ENCODE measurements around the gene ARG2.

ARG2 gene

GRCh38 chr14:67619446-67620216 lies at the start of gene ARG2:
Gene ARG2 (plus strand): TSS chr14:67619920. CDS start chr14:67619978, 58 bp downstream.
- peak; percentile 98 for DNase-seq

DNA sequence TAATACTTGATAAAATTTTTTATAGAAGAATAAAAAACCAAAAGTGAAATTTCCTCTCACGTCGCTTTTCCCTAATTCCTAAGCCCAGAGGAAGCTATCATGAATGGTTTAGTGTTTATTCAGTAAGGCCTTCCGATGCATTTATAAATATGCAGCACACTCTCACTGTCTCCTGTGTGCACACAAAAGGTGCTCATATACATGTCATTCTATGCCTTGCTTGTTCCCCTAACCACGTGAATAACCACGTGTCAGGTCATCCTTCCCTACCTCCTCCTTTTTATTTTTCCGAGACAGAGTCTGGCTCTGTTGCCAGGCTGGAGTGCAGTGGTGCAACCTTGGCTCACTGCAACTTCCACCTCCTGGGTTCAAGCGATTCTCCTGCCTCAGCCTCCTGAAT lies 49.3 kb upstream of the ARG2 start:
- no peak for DNase-seq

DNA sequence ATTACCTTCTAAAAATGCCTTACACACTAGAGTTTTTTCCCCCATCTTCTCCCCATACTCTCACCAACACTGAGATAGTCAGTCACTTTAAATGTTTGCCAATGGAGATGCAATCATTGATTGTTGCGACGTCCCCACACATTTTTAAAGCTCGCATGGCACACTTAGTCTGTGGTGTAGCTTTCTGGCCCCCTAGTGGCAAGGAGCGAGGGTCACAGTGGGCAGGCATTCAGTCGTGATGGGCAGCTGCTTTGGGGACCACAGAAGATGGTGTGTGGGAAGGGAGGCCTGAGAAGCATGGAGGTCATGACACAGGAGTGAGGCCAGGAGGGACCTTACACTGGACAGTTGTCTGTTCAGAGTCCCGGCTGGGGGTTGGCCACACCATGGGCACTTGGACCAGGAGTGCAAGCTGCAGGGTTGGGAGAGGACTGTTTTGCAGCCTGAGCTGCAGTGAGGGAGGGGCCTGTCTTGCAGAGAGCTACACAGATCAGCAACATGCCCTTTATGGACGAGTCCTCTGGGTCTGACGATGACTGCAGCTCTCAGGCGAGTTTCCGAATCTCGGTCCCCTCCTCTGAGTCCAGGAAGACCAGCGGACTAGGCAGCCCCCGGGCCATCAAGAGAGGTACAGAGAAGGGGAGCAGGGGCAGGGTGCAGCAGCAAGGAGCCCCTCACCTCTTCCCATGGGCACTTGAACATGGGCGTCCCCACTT lies 48.3 kb upstream of the ARG2 start:
- DNase-seq: peak; percentile 62

DNA sequence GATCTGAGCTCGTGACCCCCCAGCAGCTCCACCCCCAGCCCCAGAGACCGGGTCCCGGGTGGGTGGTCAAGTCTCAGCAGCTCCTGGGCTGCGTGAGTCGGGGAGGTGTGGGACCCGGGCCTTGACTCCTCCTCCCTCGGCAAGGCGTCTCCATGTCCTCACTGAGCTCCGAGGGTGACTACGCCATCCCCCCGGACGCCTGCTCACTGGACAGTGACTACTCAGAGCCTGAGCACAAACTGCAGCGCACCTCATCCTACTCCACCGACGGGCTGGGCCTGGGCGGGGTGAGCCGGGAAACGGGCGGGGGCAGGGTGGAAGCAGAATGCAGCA lies 47.8 kb upstream of the ARG2 start:
- no peak for DNase-seq

DNA sequence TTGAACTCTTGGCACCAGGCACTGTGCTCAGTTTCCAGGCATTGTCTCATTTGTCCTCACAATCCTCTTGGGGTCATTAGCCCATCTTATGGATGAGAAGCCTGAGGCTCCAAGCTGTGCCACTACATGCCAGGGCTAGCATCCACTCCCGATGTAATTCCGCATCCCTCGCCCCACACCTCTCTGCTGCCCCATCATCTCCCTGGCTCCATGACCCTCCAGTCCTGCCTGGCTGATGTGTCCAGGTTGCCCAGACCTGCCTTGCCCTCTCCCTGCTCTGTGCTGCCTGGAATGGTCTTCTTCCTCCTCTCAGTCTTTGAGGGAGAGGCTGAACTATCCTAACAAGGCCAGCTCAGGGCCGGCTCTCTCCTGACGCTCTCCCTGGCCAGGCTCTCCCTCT lies 47.1 kb upstream of the ARG2 start:
- DNase-seq: no peak

GRCh38 chr14:67573228-67574010 lies 46.3 kb upstream of the ARG2 start:
- DNase-seq: no peak

GRCh38 chr14:67574156-67574555 lies 45.6 kb upstream of the ARG2 start:
- DNase-seq: no peak

GRCh38 chr14:67574806-67575205 lies 44.9 kb upstream of the ARG2 start:
- DNase-seq: no peak

DNA sequence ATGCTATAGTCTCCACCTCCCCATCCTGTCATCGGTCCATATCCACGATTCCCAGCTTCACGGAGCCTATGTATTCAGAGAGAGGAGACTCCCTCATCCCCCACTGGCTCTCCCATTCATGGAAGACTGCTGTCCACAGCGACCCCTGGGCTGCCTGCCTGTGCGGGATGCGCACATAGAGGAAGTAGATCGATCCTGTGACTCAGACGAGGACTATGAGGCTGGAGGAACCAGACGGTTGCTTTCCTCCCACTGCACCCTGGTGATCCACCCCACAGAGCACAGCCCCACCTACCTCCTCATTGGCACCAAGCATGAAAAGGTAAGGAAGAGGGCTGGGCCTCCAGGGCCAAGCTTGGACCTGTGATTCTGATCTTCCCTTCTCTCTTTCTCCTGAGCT lies 44.0 kb upstream of the ARG2 start:
- no peak for DNase-seq

DNA sequence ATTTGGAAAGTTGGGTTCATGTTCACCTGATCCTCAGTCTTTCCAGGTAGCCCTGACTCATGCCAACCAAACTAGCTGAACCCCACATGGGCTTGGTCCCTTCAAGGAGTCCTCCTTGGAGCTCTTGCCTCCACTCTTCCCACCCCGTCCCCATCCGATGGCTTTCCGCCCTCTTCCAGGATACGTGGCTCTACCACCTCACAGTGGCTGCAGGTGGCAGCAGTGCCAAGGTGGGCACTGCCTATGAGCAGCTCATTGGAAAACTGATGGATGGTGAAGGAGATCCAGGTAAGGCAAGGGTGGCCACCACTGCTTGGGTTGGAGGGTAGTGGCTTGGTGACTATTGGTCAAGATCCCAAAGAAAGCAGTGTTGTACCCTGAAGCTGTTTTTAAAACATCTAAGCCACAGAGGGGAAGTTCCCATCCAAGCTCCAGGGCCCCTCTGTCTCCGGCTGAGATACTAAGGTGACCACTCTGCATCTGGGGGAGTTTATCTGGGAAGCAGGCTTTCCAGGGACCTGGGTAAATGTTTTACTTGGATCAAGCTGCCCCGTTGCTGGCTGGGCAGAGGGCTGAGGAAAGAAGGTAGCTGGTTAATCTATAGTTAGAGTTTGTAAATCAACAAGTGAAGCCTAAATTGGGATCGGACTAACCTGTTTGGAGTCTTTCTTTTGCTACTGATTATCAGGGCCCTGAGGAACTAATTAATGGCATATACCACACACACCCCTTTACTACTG lies 43.3 kb upstream of the ARG2 start:
- DNase-seq: no peak

- no peak for DNase-seq
Observed at GRCh38 chr14:67577181-67577808, 42.4 kb upstream of the ARG2 start.

DNA sequence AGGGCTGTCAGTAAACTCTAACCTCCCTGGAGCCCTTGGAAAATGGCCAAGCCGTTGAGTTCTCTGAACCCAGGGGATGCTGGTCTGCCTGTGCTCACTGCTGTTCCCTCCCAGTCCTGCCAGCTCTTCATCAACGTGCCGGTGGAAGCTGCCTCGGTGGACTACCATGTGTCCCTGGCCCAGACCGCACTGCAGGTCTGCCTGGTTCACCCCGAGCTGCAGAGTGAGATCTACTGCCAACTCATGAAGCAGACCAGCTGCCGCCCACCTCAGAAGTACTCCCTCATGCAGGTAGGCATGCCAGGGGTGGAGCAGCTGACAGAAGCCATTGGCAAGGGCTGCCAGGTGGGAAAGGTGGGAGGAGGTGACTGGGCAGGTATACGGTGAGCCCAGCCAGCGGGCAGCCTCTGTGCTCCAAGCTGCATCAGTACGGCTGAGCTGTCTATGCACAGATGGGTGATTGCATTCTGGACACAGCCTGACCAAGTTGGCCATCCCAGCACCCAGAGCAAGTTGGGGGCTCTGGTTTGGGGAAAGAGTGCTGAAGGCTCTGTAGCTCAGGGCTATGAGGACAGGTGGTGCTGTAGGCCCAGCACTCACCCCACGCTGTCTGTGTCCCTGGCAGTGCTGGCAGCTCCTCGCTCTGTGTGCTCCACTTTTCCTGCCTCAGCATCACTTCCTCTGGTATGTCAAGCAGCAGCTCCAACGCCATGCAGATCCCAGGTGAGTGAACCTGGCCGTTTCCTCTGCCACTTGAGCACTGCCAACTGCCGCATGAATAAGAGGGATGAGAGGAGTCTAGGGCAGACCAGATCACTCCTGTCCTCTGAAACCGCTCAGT lies 41.6 kb upstream of the ARG2 start:
- DNase-seq: no peak

DNA sequence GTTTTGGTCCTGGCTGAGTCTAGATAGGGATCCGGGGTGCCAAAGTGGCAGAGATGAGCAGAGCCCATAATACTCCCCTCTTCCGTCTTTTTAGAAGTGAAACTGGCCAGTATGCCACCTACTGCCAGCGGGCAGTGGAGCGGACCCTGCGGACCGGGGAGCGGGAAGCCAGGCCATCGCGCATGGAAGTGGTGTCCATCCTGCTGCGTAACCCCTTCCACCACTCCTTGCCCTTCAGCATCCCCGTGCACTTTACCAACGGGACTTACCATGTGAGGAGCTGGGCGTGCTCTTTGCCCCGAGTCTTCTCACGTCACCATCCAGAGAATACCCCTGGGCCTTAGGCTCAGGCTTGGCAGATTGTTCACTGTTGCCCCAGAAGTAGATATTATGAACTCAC lies 40.7 kb upstream of the ARG2 start:
- no peak for DNase-seq

GRCh38 chr14:67579636-67580035 lies 40.1 kb upstream of the ARG2 start:
- DNase-seq: no peak

DNA sequence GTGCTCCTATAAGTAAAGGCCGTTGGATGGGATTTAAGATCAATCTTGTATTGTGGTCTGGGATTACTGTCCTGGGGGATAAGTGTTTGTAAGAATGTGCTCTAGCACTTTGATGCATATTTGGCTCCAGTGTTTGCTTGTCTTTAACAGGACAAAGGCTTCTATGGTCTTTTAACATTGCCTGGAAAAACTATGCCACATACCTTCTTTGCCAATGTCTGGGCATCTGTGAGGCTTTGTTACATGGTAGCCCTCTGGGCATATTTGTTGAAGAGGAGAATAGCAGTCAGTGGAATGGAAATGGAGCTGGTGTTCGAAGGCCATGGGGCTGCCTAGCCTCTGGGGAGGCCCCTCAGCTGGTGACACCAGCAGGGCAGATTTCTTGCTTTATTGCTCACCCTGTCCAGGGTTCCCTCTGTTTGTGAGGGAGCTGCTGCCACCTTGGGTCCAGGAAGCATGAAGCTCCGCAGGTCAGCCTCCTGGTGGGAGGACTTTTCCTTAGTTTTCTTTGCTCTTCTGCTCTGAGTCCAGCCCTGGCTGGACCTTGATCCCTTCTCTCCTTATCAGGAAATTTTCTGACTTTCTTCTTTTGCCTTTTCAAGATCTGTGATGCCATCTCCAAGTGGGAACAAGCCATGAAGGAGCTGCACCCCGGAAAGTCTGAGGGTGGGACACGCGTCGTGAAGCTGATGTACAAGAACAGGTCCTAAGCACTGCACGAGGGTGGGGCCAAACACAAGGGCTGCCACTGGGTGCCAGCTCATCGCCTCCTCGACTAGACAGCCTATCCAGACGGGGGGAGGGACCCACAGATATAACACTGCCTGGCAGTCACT lies 39.2 kb upstream of the ARG2 start:
- DNase-seq: no peak

GRCh38 chr14:67581643-67582042 lies 38.1 kb upstream of the ARG2 start:
- DNase-seq: no peak

DNA sequence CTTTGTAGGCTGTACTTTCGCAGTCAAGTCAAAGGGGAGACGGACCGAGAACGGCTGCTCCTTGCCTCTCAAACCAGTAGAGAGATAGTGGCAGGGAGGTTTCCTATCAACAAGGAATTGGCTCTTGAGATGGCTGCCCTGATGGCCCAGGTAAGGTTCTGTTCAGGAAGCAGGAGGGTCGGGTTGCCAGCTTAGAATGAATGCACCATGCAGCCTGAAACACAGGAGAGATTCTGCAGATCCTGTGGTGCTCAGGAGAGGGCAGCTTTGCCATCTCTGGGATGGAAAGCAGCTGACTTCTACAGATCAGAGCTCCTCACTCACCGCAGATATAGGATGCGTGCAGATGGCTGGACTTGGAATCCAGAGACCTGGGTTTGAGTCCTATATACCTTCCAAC lies 37.7 kb upstream of the ARG2 start:
- no peak for DNase-seq

- peak; percentile 26 for DNase-seq
Observed at GRCh38 chr14:67583711-67584644, 35.7 kb upstream of the ARG2 start.

DNA sequence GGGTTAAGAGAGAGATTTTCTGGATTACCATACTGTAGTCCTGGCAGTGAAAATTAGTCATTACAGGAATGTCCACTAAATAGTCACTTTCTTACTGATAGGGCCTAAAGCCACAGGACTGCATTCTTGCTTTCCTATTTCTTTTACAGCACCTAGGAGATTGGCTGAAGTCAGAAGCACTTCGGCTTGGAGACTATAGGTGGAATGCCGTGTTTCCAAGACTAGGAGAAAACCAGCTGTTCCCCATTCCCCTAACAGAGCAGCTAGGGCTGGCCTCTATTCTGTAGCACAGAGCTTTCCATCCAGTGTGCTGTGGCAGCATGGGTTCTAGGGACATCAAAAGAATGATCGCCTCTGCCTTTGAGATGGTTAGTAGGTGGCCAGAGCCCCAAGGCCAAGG lies 34.7 kb upstream of the ARG2 start:
- DNase-seq: no peak

GRCh38 chr14:67586369-67586768 lies 33.4 kb upstream of the ARG2 start:
- DNase-seq: no peak

Data from CD4-positive, alpha-beta T cell treated with Interferon gamma for 1 hour (primary cell).